HCT116 (cell line): ENCODE data around the gene RFWD3. TPM values are rescaled to one million over a fixed set of nuclear protein-coding genes. Genes with fewer than 3 reads are reported as not detected.

Experiments used
- ATAC-seq: fragments of 200-7000 bp; cut with Tn5 transposase; 2 replicates; pipeline ENCODE4 v1.9.1; 2020; ENCODE audit warnings: mild to moderate bottlenecking, moderate library complexity
- BruUV-seq: library from RNA; stranded (reverse); fragments of 400-500 nt; replicated peaks from 2 replicates; lab custom pipeline; 2021; lab: Mats Ljungman, UMichigan
- CTCF ChIA-PET: fragments of 300-600 bp; sonication (Branson Sonifier 250); formaldehyde crosslinking; loops from one replicate; lab custom pipeline; 2021; ENCODE audit warnings: antibody characterized with exemption; lab: Charles Lee
- POLR2A ChIA-PET: fragments of 300-600, 350-600 bp; sonication (Branson Sonifier 250); formaldehyde crosslinking; loops from one replicate; lab custom pipeline; 2021; ENCODE audit warnings: antibody characterized with exemption; lab: Charles Lee
- RAD21 ChIA-PET, 2 experiments: fragments of 300-600 bp; sonication (Branson Sonifier 250); formaldehyde crosslinking; loops; one replicate each; lab custom pipeline; 2023; ENCODE audit warnings: low total read pairs in 2 of 2; ENCODE audit not compliant: uncharacterized antibody in 2 of 2, unreplicated experiment in 2 of 2, low non-redundant PET in 1 of 2; lab: Charles Lee
- DNase-seq: peaks from one replicate; pipeline ENCODE4 v3.0.0-alpha.2; 2010; ENCODE audit warnings: low read depth, low spot score
- H2AFZ ChIP-seq: fragments of 200-600 bp; shearing (Covaris generic), sonication (generic); 2 replicates; pipeline ENCODE4 v1.6.1; 2017; ENCODE audit warnings: low read depth, mixed run types, mixed read lengths, antibody characterized with exemption, low read length; ENCODE audit not compliant: poor library complexity, severe bottlenecking
- H3K27ac ChIP-seq: 2 replicates; pipeline ENCODE4 v1.5.1; 2012; ENCODE audit warnings: low read depth, low read length
- H3K27me3 ChIP-seq: fragments of 200-600 bp; sonication (generic); 2 replicates; pipeline ENCODE4 v1.6.1; 2016; ENCODE audit warnings: mixed run types, low read length, mixed read lengths; ENCODE audit not compliant: insufficient read depth
- H3K36me3 ChIP-seq, 2 experiments: fragments of 200-500 bp in 1 of 2; fragments of 200-600 bp in 1 of 2; sonication (Bioruptor generic) in 1 of 2; sonication (generic) in 1 of 2; 2 replicates each; pipeline versions ENCODE4 v1.5.1 to v1.6.1; 2014 to 2016; ENCODE audit warnings: low read length in 2 of 2, inconsistent platforms in 1 of 2, mixed read lengths in 1 of 2, mixed run types in 1 of 2; ENCODE audit not compliant: insufficient read depth in 2 of 2, control insufficient read depth in 1 of 2
- H3K4me1 ChIP-seq, 2 experiments: fragments of 200-600 bp in 1 of 2; sonication (generic) in 1 of 2; 2 replicates each; pipeline versions ENCODE4 v1.5.1 to v1.6.1; 2012 to 2017; ENCODE audit warnings: low read length in 2 of 2, inconsistent platforms in 1 of 2, mild to moderate bottlenecking in 1 of 2, mixed read lengths in 1 of 2, mixed run types in 1 of 2, moderate library complexity in 1 of 2; ENCODE audit not compliant: insufficient read depth in 2 of 2, control insufficient read depth in 1 of 2
- H3K4me2 ChIP-seq: fragments of 200-600 bp; sonication (generic); 2 replicates; pipeline ENCODE4 v1.6.1; 2017; ENCODE audit warnings: mixed run types, low read length, mixed read lengths
- H3K4me3 ChIP-seq, 2 experiments: fragments of 200-600 bp in 1 of 2; sonication (generic) in 1 of 2; replicated peaks in 1 of 2; 2 replicates each; pipeline ENCODE4 v1.5.1; 2011 to 2016; ENCODE audit warnings: low read length in 2 of 2, control low read depth in 1 of 2, low read depth in 1 of 2, mild to moderate bottlenecking in 1 of 2, mixed read lengths in 1 of 2, mixed run types in 1 of 2
- H3K79me2 ChIP-seq: fragments of 200-600 bp; sonication (generic); 2 replicates; pipeline ENCODE4 v1.6.1; 2017; ENCODE audit warnings: mild to moderate bottlenecking, mixed run types, low read length, moderate library complexity, mixed read lengths; ENCODE audit not compliant: insufficient read depth
- H3K9ac ChIP-seq: fragments of 200-600 bp; sonication (generic); 2 replicates; pipeline ENCODE4 v1.6.1; 2016; ENCODE audit warnings: low read length, mixed read lengths
- H3K9me2 ChIP-seq: fragments of 200-600 bp; sonication (generic), shearing (Covaris generic); 2 replicates; pipeline ENCODE4 v1.6.1; 2017; ENCODE audit warnings: mixed run types, mild to moderate bottlenecking, moderate library complexity; ENCODE audit not compliant: insufficient read depth
- H3K9me3 ChIP-seq, 2 experiments: fragments of 200-500 bp in 1 of 2; fragments of 200-600 bp in 1 of 2; sonication (Bioruptor generic) in 1 of 2; sonication (generic) in 1 of 2; 2 replicates each; pipeline ENCODE4 v1.6.1; 2014 to 2017; ENCODE audit warnings: low read length in 2 of 2, mixed read lengths in 2 of 2, inconsistent platforms in 1 of 2, low read depth in 1 of 2, mild to moderate bottlenecking in 1 of 2, mixed run types in 1 of 2, moderate library complexity in 1 of 2; ENCODE audit not compliant: control insufficient read depth in 1 of 2, insufficient read depth in 1 of 2
- H4K20me1 ChIP-seq: fragments of 200-600 bp; sonication (generic), shearing (Covaris generic); 2 replicates; pipeline ENCODE4 v1.6.1; 2017; ENCODE audit warnings: mixed run types, mild to moderate bottlenecking, moderate library complexity; ENCODE audit not compliant: insufficient read depth
- CBX3 ChIP-seq: IDR thresholded peaks from 2 replicates; pipeline ENCODE4 v1.6.1; 2012; ENCODE audit warnings: low read depth
- CTCF ChIP-seq, 3 experiments: fragments of 200-600 bp in 1 of 3; sonication (generic) in 1 of 3; IDR thresholded peaks in 2 of 3; conservative IDR thresholded peaks in 1 of 3; 2 replicates each; pipeline ENCODE4 v1.5.1; 2012 to 2017; ENCODE audit warnings: low read depth in 2 of 3, low read length in 2 of 3, antibody characterized with exemption in 1 of 3, borderline replicate concordance in 1 of 3, control low read depth in 1 of 3, mild to moderate bottlenecking in 1 of 3, mixed read lengths in 1 of 3, mixed run types in 1 of 3, moderate library complexity in 1 of 3; ENCODE audit not compliant: insufficient read depth in 1 of 3
- EZH2 ChIP-seq: fragments of 200-600 bp; sonication (generic); IDR thresholded peaks from 2 replicates; pipeline ENCODE4 v1.6.1; 2017; ENCODE audit warnings: antibody characterized with exemption, mixed run types
- EZH2phosphoT487 ChIP-seq: fragments of 200-600 bp; IDR thresholded peaks from 2 replicates; pipeline ENCODE4 v1.6.1; 2018; ENCODE audit warnings: antibody characterized with exemption, borderline replicate concordance
- JUND ChIP-seq: IDR thresholded peaks from 2 replicates; pipeline ENCODE4 v1.6.1; 2012
- MAX ChIP-seq: IDR thresholded peaks from 2 replicates; pipeline ENCODE4 v1.6.1; 2012
- SP1 ChIP-seq: IDR thresholded peaks from 2 replicates; pipeline ENCODE4 v1.6.1; 2012; ENCODE audit warnings: low read depth
- ZFX ChIP-seq: fragments of 450-650 bp; IDR thresholded peaks from 2 replicates; pipeline ENCODE4 v1.6.1; 2017
- intact Hi-C: fragments of 100-400 bp; cut with micrococcal nuclease; formaldehyde crosslinking; loops from 2 replicates; pipeline ENCODE4 v1.10.0; 2022
- total RNA-seq: library from RNA; stranded (reverse); gene quantifications from one replicate; pipeline ENCODE4 v1.2.1, GENCODE V29; 2021; ENCODE audit not compliant: unreplicated experiment

The RFWD3 gene
- total RNA-seq, 1 experiment from 2014 or later, result 83.6 TPM

- TF ChIP-seq JUND (no peak), EZH2phosphoT487 (no peak), EZH2 (no peak), CTCF (IDR thresholded peaks at IDR 0.05 in 2 of 3, conservative IDR thresholded peaks at IDR 0.05 in 1 of 3; ENCODE audit: borderline replicate concordance in 1 of 3, insufficient read depth in 1 of 3, low read depth in 2 of 3, low read length in 2 of 3) (no peak), ZFX (no peak), MAX (no peak), CBX3 (no peak), SP1 (no peak)
- ChIA-PET RAD21 (no interaction called here), POLR2A (interaction anchor here (0.9 to 1.2 kb wide), 2 partner anchors 25 kb away, joined by 3 read pairs; partner anchors contain the start of gene RFWD3), CTCF (interaction anchor here (0.7 to 1.0 kb wide), 3 partner anchors 10 to 579 kb away, joined by 3 to 5 read pairs (median 4); no protein-coding TSS in a partner anchor)
- no peak overlapping the region for H2AFZ ChIP-seq
- intact Hi-C loops, result no loop called here
- H3K36me3 ChIP-seq, result peaks cover 50 to 56% of the 10 kb centered on the region in 2 experiments
- peaks cover 73% of the 10 kb centered on the region for H3K79me2 ChIP-seq
- H3K9me2 ChIP-seq, result no peaks in the 10 kb centered on the region
- H3K27ac ChIP-seq, result no peak overlapping the region
- no peak for DNase-seq
- H3K9me3 ChIP-seq, result no peaks in the 10 kb centered on the region
- ATAC-seq, result no peak
- H3K27me3 ChIP-seq, result no peaks in the 10 kb centered on the region
- H3K4me3 ChIP-seq, result no peak overlapping the region
- H3K4me2 ChIP-seq, result no peak overlapping the region
- peaks cover 6% of the 10 kb centered on the region for H4K20me1 ChIP-seq
- H3K4me1 ChIP-seq, result no peaks in the 10 kb centered on the region
- no TSS peak for BruUV-seq
- no peak overlapping the region for H3K9ac ChIP-seq
These were observed 24.7 kb downstream of the RFWD3 start for GRCh38 chr16:74641969-74642368.
